ENCODE data around the gene KRTAP4-8.
"Not testable (repeated sequence)": the region's sequence is repeated elsewhere in the genome, so short reads cannot be mapped to it uniquely, and the experiment has no call there.

Gene KRTAP4-8

DNA sequence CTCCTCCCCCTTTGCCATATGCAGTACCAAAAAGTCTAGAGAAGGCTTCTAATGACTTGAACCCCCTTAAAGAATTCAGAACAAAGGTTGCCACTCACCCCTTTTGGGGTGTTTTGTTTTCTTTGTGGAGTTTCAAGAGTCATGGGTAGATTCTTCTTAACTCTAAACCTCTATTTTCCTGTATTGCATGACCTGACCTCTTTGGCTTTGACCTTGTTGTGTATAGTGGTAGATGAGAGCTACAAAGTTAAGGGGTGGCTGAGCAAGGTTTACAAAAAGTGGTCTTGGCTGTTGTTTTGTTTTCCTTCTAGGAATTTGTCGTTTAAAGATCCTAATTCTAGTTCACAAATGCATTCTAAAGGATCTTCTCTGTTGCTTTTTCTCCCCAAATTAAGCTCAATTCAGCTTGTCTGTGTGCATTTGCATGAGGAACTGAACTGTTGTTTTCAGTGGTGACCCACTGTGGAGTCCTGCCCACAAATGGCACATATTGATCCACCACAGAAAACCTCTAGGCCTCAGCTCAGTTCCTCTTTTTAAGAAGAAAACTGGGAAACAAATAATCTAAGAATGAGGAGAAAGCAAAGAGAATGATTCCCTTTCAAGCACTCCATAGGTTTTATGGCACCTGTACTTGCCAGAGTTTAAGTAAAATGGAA lies 10.9 kb upstream of the KRTAP4-8 start:
- not testable (repeated sequence) for DNase-seq (ENCODE audit: low spot score)

DNA sequence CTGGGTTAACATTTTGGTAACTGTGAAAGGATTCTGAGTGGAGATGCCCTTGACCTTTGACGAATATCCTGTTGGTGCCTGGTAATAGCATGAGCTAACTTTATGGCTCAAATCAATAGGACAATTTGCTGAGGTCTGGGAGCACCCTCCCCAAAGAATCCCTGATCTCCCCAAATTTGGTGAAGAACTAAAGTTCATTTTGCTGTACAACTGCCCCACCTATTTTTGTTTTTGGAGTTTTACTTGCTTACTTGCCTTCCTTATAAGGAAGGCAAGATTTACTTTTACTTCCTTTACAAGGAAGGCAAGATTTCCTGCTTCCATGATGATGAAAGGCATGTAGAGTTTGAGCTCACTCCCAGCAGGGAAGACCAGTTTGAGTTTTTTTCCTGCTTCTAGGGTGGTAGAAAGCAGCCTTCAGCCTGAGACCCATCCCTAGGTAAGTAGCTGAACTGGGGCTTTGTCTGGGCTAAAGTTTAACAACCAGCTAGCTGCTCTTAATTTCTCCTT lies 10.1 kb upstream of the KRTAP4-8 start:
- DNase-seq (ENCODE audit: low spot score): no peak

DNA sequence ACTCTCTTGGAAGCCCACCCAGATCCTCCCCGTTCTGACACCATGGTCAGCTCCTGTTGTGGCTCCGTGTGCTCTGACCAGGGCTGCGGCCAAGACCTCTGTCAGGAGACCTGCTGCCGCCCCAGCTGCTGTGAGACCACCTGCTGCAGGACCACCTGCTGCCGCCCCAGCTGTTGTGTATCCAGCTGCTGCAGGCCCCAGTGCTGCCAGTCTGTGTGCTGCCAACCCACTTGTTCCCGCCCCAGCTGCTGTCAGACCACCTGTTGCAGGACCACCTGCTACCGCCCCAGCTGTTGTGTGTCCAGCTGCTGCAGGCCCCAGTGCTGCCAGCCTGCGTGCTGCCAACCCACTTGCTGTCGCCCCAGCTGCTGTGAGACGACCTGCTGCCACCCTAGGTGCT lies 7.4 kb upstream of the KRTAP4-8 start, which contains the start of gene KRTAP4-9:
TSS of gene KRTAP4-9 (plus strand) at position 43 of the 400 bp plus-strand sequence. CDS start at position 43, 0 bp downstream.
- not testable (repeated sequence) for DNase-seq (ENCODE audit: low spot score)

DNA sequence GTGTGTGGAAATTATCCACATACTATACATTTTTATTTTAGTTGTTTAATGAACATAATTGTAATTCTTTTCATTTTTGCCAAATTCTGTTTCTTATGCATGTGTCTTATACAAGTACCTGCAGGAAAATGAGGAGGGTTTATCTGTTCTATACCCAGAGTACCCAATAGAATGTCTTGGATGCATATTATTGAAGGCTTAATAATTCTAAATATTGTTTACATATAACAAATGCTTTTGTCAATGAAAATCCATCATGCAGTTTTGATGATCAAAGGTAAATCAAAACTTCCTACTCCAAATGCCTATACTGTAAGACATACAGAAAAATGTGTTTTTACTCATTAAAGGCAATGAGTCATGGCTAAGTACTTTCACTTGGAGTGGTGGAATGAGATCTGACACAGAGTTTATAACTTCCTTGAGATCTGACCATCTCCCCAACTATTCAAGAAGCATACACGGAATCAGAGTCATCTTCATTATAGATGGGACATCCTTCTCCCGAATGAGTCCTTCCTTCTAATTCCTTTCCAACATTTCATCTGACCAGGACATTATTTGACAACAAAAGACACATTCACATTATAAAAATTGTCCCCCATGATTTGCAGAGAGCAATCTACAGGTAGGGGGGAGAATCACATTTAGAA lies 6.6 kb upstream of the KRTAP4-8 start:
- DNase-seq (ENCODE audit: low spot score): not testable (repeated sequence)

DNA sequence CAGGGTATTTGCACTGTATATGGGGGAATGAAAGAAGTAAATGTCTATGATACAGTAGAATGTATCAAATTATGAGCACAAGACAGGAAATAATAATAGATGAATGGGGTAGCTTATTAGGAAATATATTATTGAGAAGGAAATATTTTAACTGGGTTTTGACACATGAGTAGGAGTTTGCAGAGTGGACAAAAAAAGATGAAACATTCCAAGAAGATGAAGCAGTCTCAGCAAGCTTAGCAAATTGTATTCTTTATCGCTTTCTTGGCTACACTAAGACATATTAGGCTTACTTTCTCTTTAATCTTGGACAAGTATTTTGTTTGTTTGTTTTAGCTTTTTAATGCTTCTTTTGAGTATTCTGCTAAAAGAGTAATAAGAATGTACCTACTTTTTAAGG lies 6.0 kb upstream of the KRTAP4-8 start:
- no peak for DNase-seq (ENCODE audit: low spot score)

DNA sequence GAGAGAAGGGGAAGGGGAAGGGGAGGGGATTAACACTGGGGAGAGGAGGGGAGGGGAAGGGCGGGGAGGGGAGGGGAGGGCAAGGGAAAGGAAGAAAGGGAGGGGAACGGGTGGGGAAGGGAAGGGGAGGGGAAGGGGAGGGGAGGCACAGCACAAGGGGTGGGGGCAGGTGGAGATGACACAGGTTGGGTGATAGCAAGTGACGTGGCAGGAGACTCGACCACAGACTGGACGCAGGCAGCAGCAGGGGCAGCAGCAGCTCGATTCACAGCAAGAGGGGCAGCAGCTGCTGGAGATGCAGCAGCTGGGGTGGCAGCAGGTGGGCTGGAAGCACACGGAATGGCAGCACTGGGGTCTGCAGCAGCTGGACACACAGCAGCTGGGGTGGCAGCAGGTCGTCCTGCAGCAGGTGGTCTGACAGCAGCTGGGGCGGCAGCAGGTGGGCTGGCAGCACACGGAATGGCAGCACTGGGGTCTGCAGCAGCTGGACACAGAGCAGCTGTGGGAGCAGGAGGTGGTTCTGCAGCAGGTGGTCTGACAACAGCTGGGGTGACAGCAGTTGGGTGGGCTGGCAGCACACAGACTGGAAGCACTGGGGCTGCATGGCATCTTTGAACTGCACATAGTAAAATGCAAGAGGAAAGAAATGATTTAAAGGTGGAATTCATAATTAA lies 3.8 kb upstream of the KRTAP4-8 start, which contains the start of gene KRTAP4-16:
TSS of gene KRTAP4-16 (minus strand) at position 624 of the 674 bp plus-strand sequence. CDS start at position 624, 0 bp downstream.
- no peak for DNase-seq (ENCODE audit: low spot score)

DNA sequence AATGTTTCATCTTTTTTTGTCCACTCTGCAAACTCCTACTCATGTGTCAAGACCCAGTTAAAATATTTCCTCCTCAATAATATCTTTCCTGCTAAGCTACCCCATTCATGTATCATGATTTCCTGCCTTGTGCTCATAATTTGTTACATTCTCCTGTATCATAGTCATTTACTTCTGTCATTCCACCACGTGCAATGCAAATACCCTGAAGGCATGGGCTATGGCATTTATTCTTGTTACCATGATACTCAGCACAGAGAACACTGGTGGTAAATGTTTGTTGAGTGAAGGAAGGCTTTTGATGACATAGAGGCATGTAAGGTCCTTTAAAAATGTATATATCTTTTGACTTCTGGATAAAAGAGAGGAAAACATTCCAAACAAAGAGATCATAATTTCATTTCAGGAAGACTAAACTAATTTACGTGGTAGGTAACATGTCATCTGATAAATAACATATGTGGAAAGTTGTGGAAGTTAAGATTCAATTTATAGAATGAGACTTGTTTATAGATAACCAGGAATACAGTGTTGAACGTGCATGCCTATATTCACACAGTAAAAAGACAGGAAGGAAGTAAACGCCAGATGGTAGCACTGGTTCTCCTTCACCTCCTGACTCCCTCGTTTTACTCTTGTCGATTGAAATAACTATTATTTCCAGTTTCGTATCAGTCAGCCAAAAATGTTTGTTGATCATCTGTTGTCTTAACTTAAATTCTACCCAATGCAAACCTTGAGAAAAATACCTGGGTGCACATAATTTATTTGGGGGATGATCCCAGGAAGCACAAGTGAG lies 1.9 kb upstream of the KRTAP4-8 start:
- not testable (repeated sequence) for DNase-seq (ENCODE audit: low spot score)

DNA sequence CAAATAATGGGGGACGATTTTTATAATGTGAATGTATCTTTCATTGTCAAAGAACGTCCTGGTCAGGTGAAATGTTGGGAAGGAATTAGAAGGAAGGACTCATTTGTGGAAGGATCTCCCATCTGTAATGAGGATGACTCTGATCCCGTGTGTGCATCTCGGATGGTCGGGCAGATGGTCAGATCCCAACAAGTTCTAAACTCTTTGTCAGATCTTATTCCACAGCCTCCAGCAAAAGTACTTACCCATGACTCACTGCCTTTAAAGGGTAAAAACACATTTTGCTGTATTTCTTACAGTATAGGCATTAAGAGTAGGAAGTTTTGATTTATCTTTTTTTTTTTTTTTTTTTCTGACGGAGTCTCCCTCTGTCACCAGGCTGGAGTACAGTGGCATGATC lies 539 bp upstream of the KRTAP4-8 start:
- DNase-seq (ENCODE audit: low spot score): no peak

DNA sequence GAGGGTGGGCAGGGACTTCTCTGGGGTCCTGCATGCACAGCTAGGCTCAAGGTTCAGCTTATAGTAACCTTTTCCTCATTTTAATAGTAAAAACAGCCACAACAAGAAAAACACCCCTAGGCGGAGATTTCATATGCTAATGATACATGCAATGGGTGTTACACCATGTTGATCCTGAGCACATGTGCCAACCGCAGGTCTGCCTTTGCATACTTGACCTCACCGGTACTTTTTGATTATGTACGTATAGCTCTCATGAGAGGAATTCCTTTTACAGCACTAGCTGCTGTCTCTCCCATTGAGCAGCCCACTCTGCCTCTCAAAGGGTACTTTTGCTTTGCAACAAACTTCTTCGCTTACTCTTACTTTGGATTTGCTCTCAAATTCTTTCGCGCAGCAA lies 1.9 kb downstream of the KRTAP4-8 start:
- DNase-seq (ENCODE audit: low spot score): no peak

DNA sequence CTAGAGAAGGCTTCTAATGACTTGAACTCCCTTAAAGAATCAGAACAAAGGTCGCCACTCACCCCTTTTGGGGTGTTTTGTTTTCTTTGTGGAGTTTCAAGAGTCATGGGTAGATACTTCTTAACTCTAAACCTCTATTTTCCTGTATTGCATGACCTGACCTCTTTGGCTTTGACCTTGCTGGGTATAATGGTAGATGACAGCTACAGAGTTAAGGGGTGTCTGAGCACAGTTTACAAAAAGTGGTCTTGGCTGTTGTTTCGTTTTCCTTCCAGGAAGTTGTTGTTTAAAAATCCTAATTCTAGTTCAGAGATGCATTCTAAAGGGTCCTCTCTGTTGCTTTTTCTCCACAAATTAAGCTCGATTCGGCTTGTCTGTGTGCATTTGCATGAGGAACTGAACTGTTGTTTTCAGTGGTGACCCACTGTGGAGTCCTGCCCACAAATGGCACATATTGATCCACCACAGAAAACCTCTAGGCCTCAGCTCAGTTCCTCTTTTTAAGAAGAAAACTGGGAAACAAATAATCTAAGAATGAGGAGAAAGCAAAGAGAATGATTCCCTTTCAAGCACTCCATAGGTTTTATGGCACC lies 9.1 kb downstream of the KRTAP4-8 start:
- not testable (repeated sequence) for DNase-seq (ENCODE audit: low spot score)

DNA sequence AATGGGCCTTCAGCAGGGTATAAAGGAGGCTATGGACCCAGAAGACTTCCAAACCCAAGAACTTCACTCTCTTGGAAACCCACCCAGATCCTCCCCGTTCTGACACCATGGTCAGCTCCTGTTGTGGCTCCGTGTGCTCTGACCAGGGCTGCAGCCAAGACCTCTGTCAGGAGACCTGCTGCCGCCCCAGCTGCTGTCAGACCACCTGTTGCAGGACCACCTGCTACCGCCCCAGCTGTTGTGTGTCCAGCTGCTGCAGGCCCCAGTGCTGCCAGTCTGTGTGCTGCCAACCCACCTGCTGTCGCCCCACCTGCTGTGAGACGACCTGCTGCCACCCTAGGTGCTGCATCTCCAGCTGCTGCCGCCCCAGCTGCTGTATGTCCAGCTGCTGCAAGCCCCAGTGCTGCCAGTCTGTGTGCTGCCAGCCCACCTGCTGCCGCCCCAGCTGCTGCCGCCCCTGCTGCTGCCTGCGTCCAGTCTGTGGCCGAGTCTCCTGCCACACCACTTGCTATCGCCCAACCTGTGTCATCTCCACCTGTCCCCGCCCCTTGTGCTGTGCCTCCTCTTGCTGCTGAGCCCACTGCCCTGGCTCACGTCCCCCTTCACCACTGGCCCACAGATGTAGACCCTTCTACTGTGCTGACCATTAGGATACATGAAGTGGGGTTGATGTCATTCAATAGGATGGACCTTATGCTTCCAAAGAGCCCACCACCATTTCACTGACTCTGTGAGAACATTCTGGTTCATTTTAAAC lies 13.7 kb downstream of the KRTAP4-8 start, which contains the start of gene KRTAP4-7:
TSS of gene KRTAP4-7 (plus strand) at position 51 of the 757 bp plus-strand sequence. CDS start at position 108, 57 bp downstream.
- DNase-seq (ENCODE audit: low spot score): not testable (repeated sequence)

DNA sequence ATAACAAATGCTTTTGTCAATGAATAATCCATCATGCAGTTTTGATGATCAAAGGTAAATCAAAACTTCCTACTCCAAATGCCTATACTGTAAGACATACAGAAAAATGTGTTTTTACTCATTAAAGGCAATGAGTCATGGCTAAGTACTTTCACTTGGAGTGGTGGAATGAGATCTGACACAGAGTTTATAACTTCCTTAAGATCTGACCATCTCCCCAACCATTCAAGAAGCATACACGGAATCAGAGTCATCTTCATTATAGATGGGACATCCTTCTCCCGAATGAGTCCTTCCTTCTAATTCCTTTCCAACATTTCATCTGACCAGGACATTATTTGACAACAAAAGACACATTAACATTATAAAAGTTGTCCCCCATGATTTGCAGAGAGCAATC lies 14.5 kb downstream of the KRTAP4-8 start:
- DNase-seq (ENCODE audit: low spot score): not testable (repeated sequence)

DNA sequence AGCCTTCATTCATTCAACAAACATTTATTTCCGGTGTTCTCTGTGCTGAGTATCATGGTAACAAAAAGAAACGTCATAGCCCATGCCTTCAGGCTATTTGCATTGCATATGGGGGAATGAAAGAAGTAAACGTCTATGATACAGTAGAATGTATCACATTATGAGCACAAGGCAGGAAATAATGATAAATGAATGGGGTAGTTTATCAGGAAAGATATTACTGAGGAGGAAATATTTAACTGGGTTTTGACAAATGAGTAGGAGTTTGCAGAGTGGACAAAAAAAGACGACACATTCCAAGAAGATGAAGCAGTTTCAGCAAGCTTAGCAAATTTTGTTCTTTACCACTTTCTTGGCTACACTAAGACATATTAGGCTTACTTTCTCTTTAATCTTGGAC lies 15.3 kb downstream of the KRTAP4-8 start:
- DNase-seq (ENCODE audit: low spot score): no peak

DNA sequence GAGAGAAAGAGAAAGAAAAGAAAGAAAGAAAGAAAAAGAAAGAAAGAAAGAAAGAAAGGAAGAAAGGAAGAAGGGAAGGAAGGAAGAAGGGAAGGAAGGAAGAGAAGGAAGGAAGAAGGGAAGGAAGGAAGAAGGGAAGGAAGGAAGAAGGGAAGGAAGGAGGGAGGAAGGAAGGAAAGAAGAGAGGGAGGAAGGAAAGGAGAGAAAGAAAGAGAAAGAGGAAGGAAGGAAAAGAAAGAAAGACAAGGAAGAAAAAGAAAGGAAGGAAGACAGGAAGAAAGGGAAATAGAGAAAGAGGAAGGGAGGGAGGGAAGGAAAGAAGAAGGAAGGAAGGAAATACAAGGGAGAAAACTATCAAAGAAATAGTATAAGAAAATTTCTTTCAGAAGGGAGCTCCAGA lies 21.2 kb downstream of the KRTAP4-8 start:
- no peak for DNase-seq (ENCODE audit: low spot score)

DNA sequence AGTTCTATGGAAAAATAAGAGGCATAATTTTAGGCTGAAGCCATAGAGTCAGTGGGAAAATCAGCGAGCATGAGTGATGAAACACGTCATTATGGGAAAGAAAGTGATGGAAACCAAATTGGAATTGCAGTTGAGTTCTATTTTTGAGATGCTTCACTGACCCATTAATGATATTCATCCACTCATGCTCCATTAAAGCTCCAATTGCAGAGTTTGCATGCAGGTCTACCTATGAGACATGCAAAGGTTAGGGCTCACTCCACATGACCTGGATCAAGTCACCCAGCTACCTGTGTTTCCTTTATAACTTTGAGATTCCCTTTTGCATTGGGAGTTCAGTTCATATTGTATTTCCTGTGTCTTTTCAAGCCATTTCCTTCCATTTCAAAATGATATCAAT lies 24.3 kb downstream of the KRTAP4-8 start:
- no peak for DNase-seq (ENCODE audit: low spot score)

DNA sequence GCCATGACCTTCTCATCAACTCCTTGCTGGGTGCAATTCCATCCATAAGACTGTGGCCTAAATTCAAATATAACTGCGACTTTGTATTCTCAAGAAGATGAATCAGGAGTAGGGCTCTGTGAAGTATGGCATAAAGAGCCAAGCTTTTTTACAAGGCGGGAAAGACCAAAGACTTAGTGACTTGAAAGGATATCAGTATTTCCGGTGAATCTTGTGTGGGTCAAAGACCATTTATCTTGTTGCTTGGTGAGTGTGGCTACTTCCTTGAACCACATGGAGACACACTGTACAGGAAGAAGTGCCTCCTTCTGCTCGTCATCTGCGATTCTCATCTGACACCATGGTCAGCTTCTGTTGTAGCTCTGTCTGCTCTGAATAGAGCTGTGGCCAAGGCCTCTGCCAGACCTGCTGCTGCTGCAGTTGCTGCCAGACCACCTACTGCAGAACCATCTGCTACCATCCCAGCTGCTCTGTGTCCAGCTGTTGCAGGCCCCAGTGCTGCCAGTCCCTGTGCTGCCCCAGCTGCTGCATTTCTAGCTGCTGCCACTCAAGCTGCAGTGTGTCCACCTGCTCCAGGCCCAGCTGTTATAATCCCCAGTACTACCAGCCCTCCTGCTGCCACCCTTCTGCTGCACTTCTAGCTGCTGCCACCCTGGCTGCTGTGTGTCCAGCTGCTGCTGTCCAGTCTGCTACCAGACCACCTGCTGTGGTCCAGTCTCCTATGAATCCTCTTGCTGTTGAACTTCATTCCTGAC lies 26.2 kb downstream of the KRTAP4-8 start:
- DNase-seq (ENCODE audit: low spot score): no peak

DNA sequence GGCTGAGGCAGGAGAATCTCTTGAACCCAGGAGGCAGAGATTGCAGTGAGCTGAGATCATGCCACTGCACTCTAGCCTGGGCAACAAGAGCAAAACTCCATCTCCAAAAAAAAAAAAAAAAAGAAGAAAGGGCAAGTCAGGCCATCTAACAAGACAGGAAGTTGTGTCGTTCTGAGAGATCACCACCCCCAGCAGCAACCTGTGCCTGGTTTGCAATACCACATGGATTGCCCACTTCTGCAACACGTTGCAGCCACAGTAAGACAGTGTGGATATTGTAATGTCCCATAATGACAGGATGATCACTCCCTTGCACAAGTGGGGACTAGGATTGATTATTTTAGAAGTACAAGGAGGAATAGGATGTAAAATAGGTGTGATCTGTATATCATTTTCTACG lies 28.9 kb downstream of the KRTAP4-8 start:
- DNase-seq (ENCODE audit: low spot score): no peak

DNA sequence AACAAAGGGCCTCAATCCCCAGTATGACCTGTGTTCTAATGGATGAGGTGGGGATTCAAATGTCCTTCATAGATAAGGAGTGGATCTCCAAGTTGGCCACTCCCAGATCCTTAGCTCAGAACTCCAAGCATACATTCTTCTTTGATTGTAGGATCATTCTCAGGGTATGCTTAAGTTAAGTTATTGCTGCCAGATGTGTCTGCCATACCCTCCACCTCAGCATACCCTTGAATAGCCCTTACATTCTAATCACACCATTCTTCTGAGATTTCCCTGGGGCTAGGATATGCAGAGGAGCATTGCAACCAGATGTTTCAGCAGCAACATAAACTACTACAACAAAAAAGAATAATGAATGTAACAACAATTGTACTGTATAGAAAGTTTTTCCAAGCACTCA lies 30.7 kb downstream of the KRTAP4-8 start:
- DNase-seq (ENCODE audit: low spot score): no peak

DNA sequence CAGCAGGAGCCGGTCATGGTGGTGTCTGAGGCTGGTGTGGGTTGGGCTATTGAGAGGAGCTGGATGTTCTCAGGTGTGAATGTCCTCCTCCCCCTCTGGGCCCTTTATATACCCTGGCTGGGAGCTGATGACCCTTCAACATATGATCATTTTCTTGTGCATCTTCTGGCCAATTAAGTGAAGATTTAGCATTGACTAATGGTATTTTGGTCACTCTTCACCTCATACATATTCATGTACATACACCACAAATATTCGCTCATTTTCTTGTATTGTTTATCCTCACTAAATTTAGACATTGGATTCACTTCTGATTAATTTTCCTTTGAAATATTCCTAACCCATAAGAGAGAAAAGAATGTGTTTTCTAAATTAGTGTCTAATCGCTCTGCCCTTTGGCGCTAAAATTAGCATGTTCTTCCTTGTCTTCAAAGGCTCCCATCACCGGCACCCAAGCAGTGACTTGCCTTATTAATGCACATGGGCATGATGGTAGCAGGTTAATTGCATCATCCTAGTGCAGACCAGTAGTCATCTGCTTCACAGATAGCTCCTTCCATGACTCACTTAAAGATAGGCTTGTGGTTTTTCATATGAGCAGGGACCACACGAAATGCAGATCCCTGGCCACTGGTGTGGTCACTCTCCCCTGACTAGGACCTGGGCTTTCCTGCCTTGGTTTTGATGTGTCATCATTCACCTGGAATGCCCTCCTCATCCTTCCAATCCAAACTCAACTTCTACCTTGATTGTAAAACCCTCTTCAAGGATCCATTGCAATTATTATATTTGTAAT lies 31.9 kb downstream of the KRTAP4-8 start, which contains the start of gene KRTAP2-4:
TSS of gene KRTAP2-4 (minus strand) at position 51 of the 796 bp plus-strand sequence. CDS start at position 17, 34 bp downstream.
- no peak for DNase-seq (ENCODE audit: low spot score)

Measured in germinal center (tissue), 1 donor.